HepG2 (cell line): ENCODE measurements around the gene FAM181A. TPM values are rescaled to one million over a fixed set of nuclear protein-coding genes. Genes with fewer than 3 reads are reported as not detected.

Experiments used
- BCLAF1 ChIP-seq: fragments of 450-650 bp; IDR thresholded peaks from 2 replicates; pipeline ENCODE4 v1.6.1; 2017; ENCODE audit warnings: mild to moderate bottlenecking
- PCBP1 ChIP-seq: fragments of 200-400 bp; formaldehyde crosslinking; IDR thresholded peaks from 2 replicates; pipeline ENCODE4 v1.6.1; 2017; ENCODE audit warnings: mild to moderate bottlenecking, low read depth, low read length, borderline replicate concordance
- RERE ChIP-seq: IDR thresholded peaks from 2 replicates; pipeline ENCODE4 v1.6.1; 2016; ENCODE audit warnings: low read depth, missing genetic modification reagents, missing compliant biosample characterization
- SIN3A ChIP-seq: IDR thresholded peaks from 2 replicates; pipeline ENCODE4 v1.6.1; 2011; ENCODE audit warnings: low read depth, mild to moderate bottlenecking, control low read depth, low read length, borderline replicate concordance
- TCF7 ChIP-seq: sonication (generic); IDR thresholded peaks from 2 replicates; pipeline ENCODE4 v1.6.1; 2016; ENCODE audit warnings: antibody characterized with exemption, low read depth
- TRAFD1 ChIP-seq: sonication (generic); formaldehyde crosslinking; IDR thresholded peaks from 2 replicates; pipeline ENCODE4 v1.5.1; 2020; ENCODE audit warnings: missing genetic modification reagents, mild to moderate bottlenecking, borderline replicate concordance
- ZMAT3 ChIP-seq: sonication (generic); formaldehyde crosslinking; conservative IDR thresholded peaks from 2 replicates; pipeline ENCODE4 v1.7.0; 2021; ENCODE audit warnings: missing genetic modification reagents
- ZNF207 ChIP-seq: fragments of 450-650 bp; IDR thresholded peaks from 2 replicates; pipeline ENCODE4 v1.6.1; 2016; ENCODE audit warnings: antibody characterized with exemption, borderline replicate concordance
- ZNF331 ChIP-seq: sonication (generic); formaldehyde crosslinking; IDR thresholded peaks from 2 replicates; pipeline ENCODE4 v1.4.0; 2020; ENCODE audit warnings: missing genetic modification reagents
- ZNF597 ChIP-seq: sonication (generic); formaldehyde crosslinking; IDR thresholded peaks from 2 replicates; pipeline ENCODE4 v1.5.0; 2020; ENCODE audit warnings: missing genetic modification reagents
- ZXDC ChIP-seq: sonication (generic); formaldehyde crosslinking; IDR thresholded peaks from 2 replicates; pipeline ENCODE4 v1.5.0; 2020; ENCODE audit warnings: mild to moderate bottlenecking, missing genetic modification reagents
- polyA plus RNA-seq, 8 experiments: library from polyadenylated mRNA; depleted of rRNA in 3 of 8; stranded (reverse) in 7 of 8; unstranded in 1 of 8; fragments of >200 nt; fragmentation: Illumina TruSeq in 4 of 8; extraction: Trizol in 4 of 8; gene quantifications; 2 replicates each; pipeline versions ENCODE4 v1.2.1 to v1.2.3, GENCODE V29; 2011 to 2016; ENCODE audit warnings: low read depth in 4 of 8, missing spikeins in 1 of 8, mixed read lengths in 1 of 8; ENCODE audit not compliant: insufficient read depth in 1 of 8
- total RNA-seq, 5 experiments: library from RNA; depleted of rRNA; stranded (reverse); fragments of >200 nt; fragmentation: Illumina TruSeq; extraction: Trizol; gene quantifications; 2 replicates each; pipeline ENCODE4 v1.2.3, GENCODE V29; 2016; ENCODE audit warnings: low read depth in 1 of 5

FAM181A gene
- total and polyA plus RNA-seq, 2 of the 13 experiments (the other 11 are each of a cell fraction or from before 2014, with no cell fraction given), result 1.1 to 1.5 TPM

GRCh38 chr14:93953739-93954515, 26.8 kb downstream of the FAM181A start (continued):
- TF ChIP-seq BCLAF1, result no peak
- TF ChIP-seq PCBP1, result no peak
- TF ChIP-seq SIN3A, result no peak
- no peak for TF ChIP-seq ZNF207
- TF ChIP-seq RERE (CRISPR knock-in tag), result no peak
- 0 out of 2 replicates have a peak, but pooled peaks have one; percentile 43 for TF ChIP-seq ZMAT3 (CRISPR knock-in tag)
- no peak for TF ChIP-seq TRAFD1 (CRISPR knock-in tag)
- TF ChIP-seq ZNF597 (CRISPR knock-in tag), result no peak
- no peak for TF ChIP-seq ZNF331 (CRISPR knock-in tag)
- TF ChIP-seq ZXDC (CRISPR knock-in tag), result no peak
- TF ChIP-seq TCF7, result no peak
